ENCODE results near the gene NIPAL3. TPM values are rescaled to one million over a fixed set of nuclear protein-coding genes. Genes with fewer than 3 reads are reported as not detected.

Gene NIPAL3
- total RNA-seq, 4 donors from 2014 or later = 38.0 to 74.3 (median 57.3) TPM

- Histone ChIP-seq H3K4me3 (no peak overlapping the region), H3K4me1 (peaks cover 0 to 11% (median 6%) of the 10 kb centered on the region in 4 donors), H3K27me3 (no peaks in the 10 kb centered on the region), H3K9me3 (no peaks in the 10 kb centered on the region), H3K27ac (no peak overlapping the region), H3K36me3 (no peaks in the 10 kb centered on the region)
- DNase-seq = no peak
- TF ChIP-seq POLR2A (IDR thresholded peaks at IDR 0.05) = no peak
- TF ChIP-seq CTCF (IDR thresholded peaks at IDR 0.05) = no peak
Observed at GRCh38 chr1:24386931-24387330, 28.7 kb upstream of the NIPAL3 start.

GRCh38 chr1:24387636-24388175 is 27.9 kb upstream of the NIPAL3 start:
- H3K4me3 ChIP-seq = no peak overlapping the region
- TF ChIP-seq POLR2A (IDR thresholded peaks at IDR 0.05) = no peak
- TF ChIP-seq CTCF (IDR thresholded peaks at IDR 0.05) = no peak
- DNase-seq = no peak
- no peaks in the 10 kb centered on the region for H3K36me3 ChIP-seq
- no peaks in the 10 kb centered on the region for H3K27me3 ChIP-seq
- peaks cover 0 to 18% (median 9%) of the 10 kb centered on the region in 4 donors for H3K4me1 ChIP-seq
- no peaks in the 10 kb centered on the region for H3K9me3 ChIP-seq
- no peak overlapping the region for H3K27ac ChIP-seq

GRCh38 chr1:24388331-24388885 is 27.2 kb upstream of the NIPAL3 start:
- Histone ChIP-seq H3K36me3 (no peaks in the 10 kb centered on the region), H3K4me3 (no peak overlapping the region), H3K27me3 (no peaks in the 10 kb centered on the region), H3K9me3 (no peaks in the 10 kb centered on the region), H3K4me1 (peaks cover 0 to 18% (median 10%) of the 10 kb centered on the region in 4 donors), H3K27ac (no peak overlapping the region)
- TF ChIP-seq POLR2A (IDR thresholded peaks at IDR 0.05) = no peak
- TF ChIP-seq CTCF (IDR thresholded peaks at IDR 0.05) = no peak
- DNase-seq = no peak

- TF ChIP-seq POLR2A (IDR thresholded peaks at IDR 0.05) = no peak
- no peak for TF ChIP-seq CTCF (IDR thresholded peaks at IDR 0.05)
Observed at GRCh38 chr1:24389231-24389678, 26.3 kb upstream of the NIPAL3 start.

GRCh38 chr1:24390924-24391782 is 24.4 kb upstream of the NIPAL3 start:
- Histone ChIP-seq H3K9me3 (no peaks in the 10 kb centered on the region), H3K27me3 (no peaks in the 10 kb centered on the region), H3K27ac (peak overlapping the region; percentile 66 to 85 (median 81)), H3K4me3 (peak overlapping the region in 2 of 4 donors; percentile 11 to 14), H3K36me3 (no peaks in the 10 kb centered on the region), H3K4me1 (peaks cover 0 to 18% (median 7%) of the 10 kb centered on the region in 4 donors)
- TF ChIP-seq POLR2A (IDR thresholded peaks at IDR 0.05) (no peak), CTCF (IDR thresholded peaks at IDR 0.05) (peak; percentile 81 to 97 (median 92))
- peak; percentile 72 to 88 (median 73) for DNase-seq

More at GRCh38 chr1:24389231-24389678, 26.3 kb upstream of the NIPAL3 start:
- DNase-seq = no peak
- H3K9me3 ChIP-seq = no peaks in the 10 kb centered on the region
- H3K27ac ChIP-seq = peak overlapping the region in 1 of 4 donors; percentile 25
- H3K4me3 ChIP-seq = no peak overlapping the region
- peaks cover 0 to 18% (median 10%) of the 10 kb centered on the region in 4 donors for H3K4me1 ChIP-seq
- no peaks in the 10 kb centered on the region for H3K27me3 ChIP-seq
- no peaks in the 10 kb centered on the region for H3K36me3 ChIP-seq
